ENCODE measurements around the gene COP1.

GRCh38 chr1:175978926-175979325, 228.2 kb downstream of the COP1 start:
- TF ChIP-seq POLR2A (IDR thresholded peaks at IDR 0.05) (no peak), POLR2AphosphoS5 (IDR thresholded peaks at IDR 0.05; ENCODE audit: insufficient read depth in 1 of 2, low read depth in 1 of 2) (no peak)
- TF ChIP-seq, protein P1, sequence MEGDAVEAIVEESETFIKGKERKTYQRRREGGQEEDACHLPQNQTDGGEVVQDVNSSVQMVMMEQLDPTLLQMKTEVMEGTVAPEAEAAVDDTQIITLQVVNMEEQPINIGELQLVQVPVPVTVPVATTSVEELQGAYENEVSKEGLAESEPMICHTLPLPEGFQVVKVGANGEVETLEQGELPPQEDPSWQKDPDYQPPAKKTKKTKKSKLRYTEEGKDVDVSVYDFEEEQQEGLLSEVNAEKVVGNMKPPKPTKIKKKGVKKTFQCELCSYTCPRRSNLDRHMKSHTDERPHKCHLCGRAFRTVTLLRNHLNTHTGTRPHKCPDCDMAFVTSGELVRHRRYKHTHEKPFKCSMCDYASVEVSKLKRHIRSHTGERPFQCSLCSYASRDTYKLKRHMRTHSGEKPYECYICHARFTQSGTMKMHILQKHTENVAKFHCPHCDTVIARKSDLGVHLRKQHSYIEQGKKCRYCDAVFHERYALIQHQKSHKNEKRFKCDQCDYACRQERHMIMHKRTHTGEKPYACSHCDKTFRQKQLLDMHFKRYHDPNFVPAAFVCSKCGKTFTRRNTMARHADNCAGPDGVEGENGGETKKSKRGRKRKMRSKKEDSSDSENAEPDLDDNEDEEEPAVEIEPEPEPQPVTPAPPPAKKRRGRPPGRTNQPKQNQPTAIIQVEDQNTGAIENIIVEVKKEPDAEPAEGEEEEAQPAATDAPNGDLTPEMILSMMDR (IDR thresholded peaks at IDR 0.05): no peak

Measured in vagina (tissue), 2 donors.